ENCODE data around the gene PIGV. TPM values are rescaled to one million over a fixed set of nuclear protein-coding genes. Genes with fewer than 3 reads are reported as not detected.
"Not testable (repeated sequence)": the region's sequence is repeated elsewhere in the genome, so short reads cannot be mapped to it uniquely, and the experiment has no call there.

Gene PIGV
- total and polyA plus RNA-seq, 2 of the 4 experiments (the other 2 are of a cell fraction): 7.2 to 10.6 TPM

DNA sequence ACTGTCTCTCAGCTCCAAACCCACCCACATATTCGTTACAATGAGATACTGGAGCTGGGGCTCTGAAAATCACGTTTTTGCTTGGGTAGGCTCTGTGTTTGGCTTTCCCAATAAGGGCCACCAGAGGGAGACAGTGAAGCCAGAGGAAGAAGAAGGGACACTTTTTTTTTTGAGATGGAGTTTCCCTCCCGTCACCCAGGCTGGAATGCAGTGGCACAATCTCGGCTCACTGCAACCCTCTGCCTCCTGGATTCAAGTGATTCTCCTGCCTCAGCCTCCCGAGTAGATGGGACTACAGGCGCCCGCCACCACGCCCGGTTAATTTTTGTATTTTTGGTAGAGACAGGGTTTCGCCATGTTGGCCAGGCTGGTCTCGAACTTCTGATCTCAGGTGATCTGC, 22.4 kb downstream of the PIGV start:
- DNase-seq (peak; percentile 53), ATAC-seq (ENCODE audit: low read depth) (peak; percentile 77)
- H3K9me1 ChIP-seq (ENCODE audit: insufficient read depth, low read length); H3K4ac ChIP-seq (ENCODE audit: low read depth, low read length); H2AFZ ChIP-seq (replicated peaks; ENCODE audit: low read length, poor library complexity); H3K36me3 ChIP-seq (ENCODE audit: control insufficient read depth, insufficient read depth, low read length); POLR2A ChIA-PET (ENCODE audit: unreplicated experiment); H3K9me3 ChIP-seq (ENCODE audit: control insufficient read depth, insufficient read depth, low read length); H4K91ac ChIP-seq (ENCODE audit: insufficient read depth, low read depth, low read length); H2AK9ac ChIP-seq (replicated peaks; ENCODE audit: low read depth, low read length, poor library complexity); dilution Hi-C loops (cut with HindIII; ENCODE audit: low sequenced_read_pairs, unreplicated experiment); H3K4me3 ChIP-seq (ENCODE audit: insufficient read depth, low read depth, low read length); H3K4me1 ChIP-seq (ENCODE audit: control insufficient read depth, insufficient read depth, low read length); H4K20me1 ChIP-seq (ENCODE audit: insufficient read depth, low read length); BruUV-seq (replicated peaks); intact Hi-C loops (cut with micrococcal nuclease); H3K4me2 ChIP-seq (ENCODE audit: low read depth, low read length); H3K27ac ChIP-seq (ENCODE audit: insufficient read depth, low read length); H3K9ac ChIP-seq (ENCODE audit: low read depth, low read length); H2BK5ac ChIP-seq (ENCODE audit: low read depth, low read length, poor library complexity, severe bottlenecking); H2BK20ac ChIP-seq (ENCODE audit: low read depth, low read length); H4K5ac ChIP-seq (ENCODE audit: low read depth, low read length); H2BK15ac ChIP-seq (ENCODE audit: low read depth, low read length); H3K14ac ChIP-seq (replicated peaks; ENCODE audit: low read depth, low read length); H4K8ac ChIP-seq (ENCODE audit: low read depth in 2 of 2, low read length in 2 of 2); H3K79me1 ChIP-seq (ENCODE audit: low read depth in 1 of 2, low read length in 2 of 2); H2BK120ac ChIP-seq (ENCODE audit: low read depth, low read length); H2AK5ac ChIP-seq (ENCODE audit: low read depth, low read length); H3K18ac ChIP-seq (ENCODE audit: low read depth, low read length); H3K56ac ChIP-seq (ENCODE audit: extremely low read depth, insufficient read depth, low read length); H3K23ac ChIP-seq (ENCODE audit: low read depth, low read length); in situ Hi-C loops (cut with MboI; ENCODE audit: low sequenced_read_pairs); H3K27me3 ChIP-seq (ENCODE audit: control insufficient read depth, insufficient read depth, low read length): not testable (repeated sequence)
- TF ChIP-seq, protein P1, sequence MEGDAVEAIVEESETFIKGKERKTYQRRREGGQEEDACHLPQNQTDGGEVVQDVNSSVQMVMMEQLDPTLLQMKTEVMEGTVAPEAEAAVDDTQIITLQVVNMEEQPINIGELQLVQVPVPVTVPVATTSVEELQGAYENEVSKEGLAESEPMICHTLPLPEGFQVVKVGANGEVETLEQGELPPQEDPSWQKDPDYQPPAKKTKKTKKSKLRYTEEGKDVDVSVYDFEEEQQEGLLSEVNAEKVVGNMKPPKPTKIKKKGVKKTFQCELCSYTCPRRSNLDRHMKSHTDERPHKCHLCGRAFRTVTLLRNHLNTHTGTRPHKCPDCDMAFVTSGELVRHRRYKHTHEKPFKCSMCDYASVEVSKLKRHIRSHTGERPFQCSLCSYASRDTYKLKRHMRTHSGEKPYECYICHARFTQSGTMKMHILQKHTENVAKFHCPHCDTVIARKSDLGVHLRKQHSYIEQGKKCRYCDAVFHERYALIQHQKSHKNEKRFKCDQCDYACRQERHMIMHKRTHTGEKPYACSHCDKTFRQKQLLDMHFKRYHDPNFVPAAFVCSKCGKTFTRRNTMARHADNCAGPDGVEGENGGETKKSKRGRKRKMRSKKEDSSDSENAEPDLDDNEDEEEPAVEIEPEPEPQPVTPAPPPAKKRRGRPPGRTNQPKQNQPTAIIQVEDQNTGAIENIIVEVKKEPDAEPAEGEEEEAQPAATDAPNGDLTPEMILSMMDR (conservative IDR thresholded peaks at IDR 0.05; ENCODE audit: low read depth, low read length): peak; percentile 74
- peak; percentile 55 for TF ChIP-seq RAD21 (IDR thresholded peaks at IDR 0.05; ENCODE audit: low read length)
- peak; percentile 64 for TF ChIP-seq SMC3 (IDR thresholded peaks at IDR 0.05; ENCODE audit: low read depth, low read length)
- 0 out of 2 replicates have a peak, but pooled peaks have one; percentile 17 for TF ChIP-seq MAFK (IDR thresholded peaks at IDR 0.05; ENCODE audit: low read depth, low read length)
- TF ChIP-seq BHLHE40 (IDR thresholded peaks at IDR 0.05; ENCODE audit: low read depth, low read length): 0 out of 2 replicates have a peak, but pooled peaks have one; percentile 20
- CTCF ChIA-PET: interaction anchor here (0.6 to 1.4 kb wide), 10 partner anchors 11 to 410 kb away, joined by 3 to 8 read pairs (median 4); no protein-coding TSS in a partner anchor
- WGBS, 2 experiments (ENCODE audit: extremely low coverage in 2 of 2, insufficient read length in 1 of 2): no CpG with 5 or more reads among the region's 11 CpGs
